WTC11 (cell line): Measurements from ENCODE around the gene MGAT5B. TPM values are rescaled to one million over a fixed set of nuclear protein-coding genes. Genes with fewer than 3 reads are reported as not detected.

Source experiments
- ATAC-seq: fragments of 200-7000 bp; cut with Tn5 transposase; 2 replicates; pipeline ENCODE4 v1.10.0; 2021; ENCODE audit warnings: mild to moderate bottlenecking, moderate library complexity
- CTCF ChIA-PET: fragments of 300-600 bp; sonication (Branson Sonifier 250); formaldehyde crosslinking; loops from one replicate; lab custom pipeline; 2021; ENCODE audit warnings: antibody characterized with exemption; lab: Charles Lee
- POLR2A ChIA-PET: fragments of 350-600 bp; sonication (Branson Sonifier 250); formaldehyde crosslinking; loops from one replicate; lab custom pipeline; 2021; ENCODE audit warnings: antibody characterized with exemption; lab: Charles Lee
- DNase-seq: peaks from one replicate; pipeline ENCODE4 v3.0.0; 2021; ENCODE audit warnings: low spot score
- H3K27ac Mint-ChIP-seq: 2 replicates; pipeline ENCODE4 v1.8.0; 2021; ENCODE audit warnings: mixed read lengths
- H3K27me3 Mint-ChIP-seq: 2 replicates; pipeline ENCODE4 v1.8.0; 2021; ENCODE audit warnings: low read depth, mild to moderate bottlenecking, moderate library complexity, mixed read lengths
- H3K36me3 Mint-ChIP-seq: 2 replicates; pipeline ENCODE4 v1.8.0; 2021; ENCODE audit warnings: mixed read lengths
- H3K4me1 Mint-ChIP-seq: 2 replicates; pipeline ENCODE4 v1.8.0; 2022; ENCODE audit warnings: mixed read lengths
- H3K4me3 Mint-ChIP-seq: 2 replicates; pipeline ENCODE4 v1.8.0; 2021; ENCODE audit warnings: mild to moderate bottlenecking, moderate library complexity, mixed read lengths
- H3K9me3 Mint-ChIP-seq: 2 replicates; pipeline ENCODE4 v1.8.0; 2021; ENCODE audit warnings: mixed read lengths
- GRHL2 ChIP-seq: fragments of 250-450 bp; sonication (Bioruptor Pico); IDR thresholded peaks from 2 replicates; pipeline ENCODE4 v1.8.0; 2022; ENCODE audit warnings: mild to moderate bottlenecking, moderate library complexity; ENCODE audit not compliant: insufficient replicate concordance, severe bottlenecking
- NR1H2 ChIP-seq: sonication (generic); formaldehyde crosslinking; IDR thresholded peaks from 2 replicates; pipeline ENCODE4 v1.9.0; 2021; ENCODE audit warnings: mild to moderate bottlenecking, moderate library complexity, missing genetic modification reagents
- ZNF121 ChIP-seq: sonication (generic); formaldehyde crosslinking; IDR thresholded peaks from 2 replicates; pipeline ENCODE4 v1.8.0; 2023; ENCODE audit warnings: missing genetic modification reagents
- ZNF219 ChIP-seq: sonication (generic); formaldehyde crosslinking; IDR thresholded peaks from 2 replicates; pipeline ENCODE4 v1.8.0; 2023; ENCODE audit warnings: missing genetic modification reagents, mild to moderate bottlenecking, borderline replicate concordance
- ZNF232 ChIP-seq: sonication (generic); formaldehyde crosslinking; IDR thresholded peaks from 2 replicates; pipeline ENCODE4 v1.8.0; 2022; ENCODE audit warnings: mild to moderate bottlenecking, missing genetic modification reagents
- ZNF263 ChIP-seq: sonication (generic); formaldehyde crosslinking; IDR thresholded peaks from 2 replicates; pipeline ENCODE4 v1.8.1; 2022; ENCODE audit warnings: low read depth, mild to moderate bottlenecking, moderate library complexity, missing genetic modification reagents
- total RNA-seq: library from RNA; stranded (reverse); gene quantifications from 3 replicates; pipeline ENCODE4 v1.2.3, GENCODE V29; 2021
- TF ChIP-seq, protein P1 (sequence below): sonication (generic); formaldehyde crosslinking; IDR thresholded peaks from 2 replicates; pipeline ENCODE4 v1.8.0; 2022; ENCODE audit warnings: mild to moderate bottlenecking, missing genetic modification reagents
- TF ChIP-seq, protein P2 (sequence below): sonication (generic); formaldehyde crosslinking; IDR thresholded peaks from 2 replicates; pipeline ENCODE4 v1.8.0; 2023; ENCODE audit warnings: missing genetic modification reagents, mild to moderate bottlenecking, borderline replicate concordance
- TF ChIP-seq, protein P3 (sequence below): sonication (generic); formaldehyde crosslinking; IDR thresholded peaks from 2 replicates; pipeline ENCODE4 v1.8.1; 2022; ENCODE audit warnings: low read depth, mild to moderate bottlenecking, moderate library complexity, missing genetic modification reagents, borderline replicate concordance
- TF ChIP-seq, protein P4 (sequence below): sonication (generic); formaldehyde crosslinking; IDR thresholded peaks from 2 replicates; pipeline ENCODE4 v1.8.1; 2023; ENCODE audit warnings: mild to moderate bottlenecking, missing genetic modification reagents, moderate library complexity
- TF ChIP-seq, protein P5 (sequence below): sonication (generic); formaldehyde crosslinking; IDR thresholded peaks from 2 replicates; pipeline ENCODE4 v1.8.1; 2022; ENCODE audit warnings: mild to moderate bottlenecking, missing genetic modification reagents, moderate library complexity, borderline replicate concordance
- TF ChIP-seq, protein P6 (sequence below): sonication (generic); formaldehyde crosslinking; IDR thresholded peaks from 2 replicates; pipeline ENCODE4 v1.8.0; 2022; ENCODE audit warnings: mild to moderate bottlenecking, missing genetic modification reagents
- TF ChIP-seq, protein P7 (sequence below): sonication (generic); formaldehyde crosslinking; IDR thresholded peaks from 2 replicates; pipeline ENCODE4 v1.8.1; 2022; ENCODE audit warnings: low read depth, missing genetic modification reagents, borderline replicate concordance

MGAT5B gene
- total RNA-seq, 1 experiment from 2014 or later = 11.6 TPM

DNA sequence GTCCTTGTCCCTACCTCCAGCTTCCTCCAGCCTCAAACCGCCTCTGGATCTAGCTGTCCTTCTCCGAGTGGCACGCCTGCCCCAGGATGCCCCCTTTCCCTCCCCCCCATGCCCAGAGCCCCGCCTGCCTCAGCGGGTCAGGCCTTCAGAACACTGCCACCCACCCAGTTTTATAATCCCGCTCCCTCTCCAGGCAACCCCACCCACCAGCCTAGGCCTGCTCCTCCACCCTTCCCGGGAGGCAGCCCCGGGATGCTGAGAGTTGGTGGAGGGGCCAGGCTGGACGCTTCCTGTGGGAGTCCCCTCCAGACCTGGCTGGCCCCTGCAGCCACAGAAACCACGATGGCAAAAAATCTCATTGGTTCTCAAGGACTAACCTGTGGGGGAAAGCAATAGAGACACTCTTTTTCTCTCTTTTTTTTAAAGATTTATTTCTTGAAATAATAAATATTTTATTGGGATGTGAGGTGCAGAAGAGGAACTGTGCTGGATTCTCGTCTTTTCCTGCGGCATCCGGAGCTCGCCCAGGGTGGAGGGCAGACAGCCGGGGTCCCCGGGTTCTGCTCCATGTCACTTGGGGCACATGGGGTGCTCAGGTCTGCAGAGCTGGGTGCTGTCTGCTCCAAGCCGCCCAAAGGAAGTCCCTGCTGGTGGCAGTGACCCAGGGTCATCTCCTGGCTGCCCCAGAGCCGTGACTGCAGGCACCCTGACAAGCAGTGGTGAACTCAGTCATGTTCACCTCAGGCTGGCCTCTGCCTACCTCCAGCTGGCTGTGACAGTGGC, 81.9 kb downstream of the MGAT5B start:
- TF ChIP-seq, protein P1, sequence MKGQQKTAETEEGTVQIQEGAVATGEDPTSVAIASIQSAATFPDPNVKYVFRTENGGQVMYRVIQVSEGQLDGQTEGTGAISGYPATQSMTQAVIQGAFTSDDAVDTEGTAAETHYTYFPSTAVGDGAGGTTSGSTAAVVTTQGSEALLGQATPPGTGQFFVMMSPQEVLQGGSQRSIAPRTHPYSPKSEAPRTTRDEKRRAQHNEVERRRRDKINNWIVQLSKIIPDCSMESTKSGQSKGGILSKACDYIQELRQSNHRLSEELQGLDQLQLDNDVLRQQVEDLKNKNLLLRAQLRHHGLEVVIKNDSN (CRISPR knock-in tag) = no peak
- TF ChIP-seq, protein P2, sequence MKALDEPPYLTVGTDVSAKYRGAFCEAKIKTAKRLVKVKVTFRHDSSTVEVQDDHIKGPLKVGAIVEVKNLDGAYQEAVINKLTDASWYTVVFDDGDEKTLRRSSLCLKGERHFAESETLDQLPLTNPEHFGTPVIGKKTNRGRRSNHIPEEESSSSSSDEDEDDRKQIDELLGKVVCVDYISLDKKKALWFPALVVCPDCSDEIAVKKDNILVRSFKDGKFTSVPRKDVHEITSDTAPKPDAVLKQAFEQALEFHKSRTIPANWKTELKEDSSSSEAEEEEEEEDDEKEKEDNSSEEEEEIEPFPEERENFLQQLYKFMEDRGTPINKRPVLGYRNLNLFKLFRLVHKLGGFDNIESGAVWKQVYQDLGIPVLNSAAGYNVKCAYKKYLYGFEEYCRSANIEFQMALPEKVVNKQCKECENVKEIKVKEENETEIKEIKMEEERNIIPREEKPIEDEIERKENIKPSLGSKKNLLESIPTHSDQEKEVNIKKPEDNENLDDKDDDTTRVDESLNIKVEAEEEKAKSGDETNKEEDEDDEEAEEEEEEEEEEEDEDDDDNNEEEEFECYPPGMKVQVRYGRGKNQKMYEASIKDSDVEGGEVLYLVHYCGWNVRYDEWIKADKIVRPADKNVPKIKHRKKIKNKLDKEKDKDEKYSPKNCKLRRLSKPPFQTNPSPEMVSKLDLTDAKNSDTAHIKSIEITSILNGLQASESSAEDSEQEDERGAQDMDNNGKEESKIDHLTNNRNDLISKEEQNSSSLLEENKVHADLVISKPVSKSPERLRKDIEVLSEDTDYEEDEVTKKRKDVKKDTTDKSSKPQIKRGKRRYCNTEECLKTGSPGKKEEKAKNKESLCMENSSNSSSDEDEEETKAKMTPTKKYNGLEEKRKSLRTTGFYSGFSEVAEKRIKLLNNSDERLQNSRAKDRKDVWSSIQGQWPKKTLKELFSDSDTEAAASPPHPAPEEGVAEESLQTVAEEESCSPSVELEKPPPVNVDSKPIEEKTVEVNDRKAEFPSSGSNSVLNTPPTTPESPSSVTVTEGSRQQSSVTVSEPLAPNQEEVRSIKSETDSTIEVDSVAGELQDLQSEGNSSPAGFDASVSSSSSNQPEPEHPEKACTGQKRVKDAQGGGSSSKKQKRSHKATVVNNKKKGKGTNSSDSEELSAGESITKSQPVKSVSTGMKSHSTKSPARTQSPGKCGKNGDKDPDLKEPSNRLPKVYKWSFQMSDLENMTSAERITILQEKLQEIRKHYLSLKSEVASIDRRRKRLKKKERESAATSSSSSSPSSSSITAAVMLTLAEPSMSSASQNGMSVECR = no peak
- TF ChIP-seq NR1H2 (CRISPR knock-in tag) = no peak
- TF ChIP-seq, protein P3, sequence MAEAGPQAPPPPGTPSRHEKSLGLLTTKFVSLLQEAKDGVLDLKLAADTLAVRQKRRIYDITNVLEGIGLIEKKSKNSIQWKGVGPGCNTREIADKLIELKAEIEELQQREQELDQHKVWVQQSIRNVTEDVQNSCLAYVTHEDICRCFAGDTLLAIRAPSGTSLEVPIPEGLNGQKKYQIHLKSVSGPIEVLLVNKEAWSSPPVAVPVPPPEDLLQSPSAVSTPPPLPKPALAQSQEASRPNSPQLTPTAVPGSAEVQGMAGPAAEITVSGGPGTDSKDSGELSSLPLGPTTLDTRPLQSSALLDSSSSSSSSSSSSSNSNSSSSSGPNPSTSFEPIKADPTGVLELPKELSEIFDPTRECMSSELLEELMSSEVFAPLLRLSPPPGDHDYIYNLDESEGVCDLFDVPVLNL (CRISPR knock-in tag) = no peak
- no peak for TF ChIP-seq ZNF263 (CRISPR knock-in tag)
- no peak for TF ChIP-seq GRHL2 (CRISPR knock-in tag)
- TF ChIP-seq, protein P4, sequence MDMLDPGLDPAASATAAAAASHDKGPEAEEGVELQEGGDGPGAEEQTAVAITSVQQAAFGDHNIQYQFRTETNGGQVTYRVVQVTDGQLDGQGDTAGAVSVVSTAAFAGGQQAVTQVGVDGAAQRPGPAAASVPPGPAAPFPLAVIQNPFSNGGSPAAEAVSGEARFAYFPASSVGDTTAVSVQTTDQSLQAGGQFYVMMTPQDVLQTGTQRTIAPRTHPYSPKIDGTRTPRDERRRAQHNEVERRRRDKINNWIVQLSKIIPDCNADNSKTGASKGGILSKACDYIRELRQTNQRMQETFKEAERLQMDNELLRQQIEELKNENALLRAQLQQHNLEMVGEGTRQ (CRISPR knock-in tag) = no peak
- no peak for TF ChIP-seq ZNF121
- TF ChIP-seq ZNF232 (CRISPR knock-in tag) = no peak
- TF ChIP-seq, protein P5, sequence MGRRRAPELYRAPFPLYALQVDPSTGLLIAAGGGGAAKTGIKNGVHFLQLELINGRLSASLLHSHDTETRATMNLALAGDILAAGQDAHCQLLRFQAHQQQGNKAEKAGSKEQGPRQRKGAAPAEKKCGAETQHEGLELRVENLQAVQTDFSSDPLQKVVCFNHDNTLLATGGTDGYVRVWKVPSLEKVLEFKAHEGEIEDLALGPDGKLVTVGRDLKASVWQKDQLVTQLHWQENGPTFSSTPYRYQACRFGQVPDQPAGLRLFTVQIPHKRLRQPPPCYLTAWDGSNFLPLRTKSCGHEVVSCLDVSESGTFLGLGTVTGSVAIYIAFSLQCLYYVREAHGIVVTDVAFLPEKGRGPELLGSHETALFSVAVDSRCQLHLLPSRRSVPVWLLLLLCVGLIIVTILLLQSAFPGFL (CRISPR knock-in tag) = no peak
- no peak for TF ChIP-seq ZNF219
- TF ChIP-seq, protein P6, sequence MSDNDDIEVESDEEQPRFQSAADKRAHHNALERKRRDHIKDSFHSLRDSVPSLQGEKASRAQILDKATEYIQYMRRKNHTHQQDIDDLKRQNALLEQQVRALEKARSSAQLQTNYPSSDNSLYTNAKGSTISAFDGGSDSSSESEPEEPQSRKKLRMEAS (CRISPR knock-in tag) = no peak
- TF ChIP-seq, protein P7, sequence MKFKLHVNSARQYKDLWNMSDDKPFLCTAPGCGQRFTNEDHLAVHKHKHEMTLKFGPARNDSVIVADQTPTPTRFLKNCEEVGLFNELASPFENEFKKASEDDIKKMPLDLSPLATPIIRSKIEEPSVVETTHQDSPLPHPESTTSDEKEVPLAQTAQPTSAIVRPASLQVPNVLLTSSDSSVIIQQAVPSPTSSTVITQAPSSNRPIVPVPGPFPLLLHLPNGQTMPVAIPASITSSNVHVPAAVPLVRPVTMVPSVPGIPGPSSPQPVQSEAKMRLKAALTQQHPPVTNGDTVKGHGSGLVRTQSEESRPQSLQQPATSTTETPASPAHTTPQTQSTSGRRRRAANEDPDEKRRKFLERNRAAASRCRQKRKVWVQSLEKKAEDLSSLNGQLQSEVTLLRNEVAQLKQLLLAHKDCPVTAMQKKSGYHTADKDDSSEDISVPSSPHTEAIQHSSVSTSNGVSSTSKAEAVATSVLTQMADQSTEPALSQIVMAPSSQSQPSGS (CRISPR knock-in tag) = no peak
- TF ChIP-seq, all 79 proteins: peak for 0
- DNase-seq = no peak
- ChIA-PET POLR2A (no interaction called here), CTCF (no interaction called here)
- Mint-ChIP-seq H3K4me1 (no peaks in the 10 kb centered on the region), H3K9me3 (no peaks in the 10 kb centered on the region), H3K27ac (no peak overlapping the region; the same call in 1 of the 2 replicates), H3K36me3 (no peaks in the 10 kb centered on the region), H3K27me3 (no peaks in the 10 kb centered on the region), H3K4me3 (no peak overlapping the region)
- ATAC-seq = no peak
